Fibroblast of gingiva (primary cell): Measurements from ENCODE around the gene OR1E1.
"Not testable (repeated sequence)": the region's sequence is repeated elsewhere in the genome, so short reads cannot be mapped to it uniquely, and the experiment has no call there.

Source experiments
- DNase-seq: peaks from one replicate; pipeline ENCODE4 v3.0.0-alpha.2; 2011; ENCODE audit warnings: low read depth

The OR1E1 gene

GRCh38 chr17:3398310-3398709 is at the start of gene OR1E1:
Gene OR1E1, minus strand, starts transcription at chr17:3398410. Its CDS starts 0 bp downstream, at chr17:3398410.
- no peak for DNase-seq

- DNase-seq = no peak
These were observed 49.4 kb upstream of the OR1E1 start for GRCh38 chr17:3447625-3448024.

GRCh38 chr17:3440451-3440850 is 42.2 kb upstream of the OR1E1 start:
- DNase-seq = no peak

- DNase-seq = no peak
These were observed 40.2 kb upstream of the OR1E1 start for GRCh38 chr17:3438368-3438767.

- no peak for DNase-seq
These were observed 35.5 kb upstream of the OR1E1 start, which contains the start of gene OR1E2 for GRCh38 chr17:3433741-3434140. Gene OR1E2, minus strand, starts transcription at chr17:3433841. Its CDS starts 0 bp downstream, at chr17:3433841.

- not testable (repeated sequence) for DNase-seq
These were observed 35.0 kb upstream of the OR1E1 start for GRCh38 chr17:3433215-3433614.

- no peak for DNase-seq
These were observed 20.0 kb upstream of the OR1E1 start for GRCh38 chr17:3418222-3418621.

GRCh38 chr17:3415610-3416009 is 17.4 kb upstream of the OR1E1 start:
- DNase-seq = no peak

- DNase-seq = not testable (repeated sequence)
These were observed 14.0 kb upstream of the OR1E1 start for GRCh38 chr17:3412216-3412615.

- no peak for DNase-seq
These were observed 12.9 kb upstream of the OR1E1 start, which contains the start of gene OR3A3 for GRCh38 chr17:3411070-3411469. Gene OR3A3, plus strand, starts transcription at chr17:3411370.

GRCh38 chr17:3403856-3404255 is 5.6 kb upstream of the OR1E1 start:
- DNase-seq = not testable (repeated sequence)

- no peak for DNase-seq
These were observed 3.6 kb upstream of the OR1E1 start for GRCh38 chr17:3401786-3402185.

GRCh38 chr17:3400055-3400454 is 1.8 kb upstream of the OR1E1 start:
- DNase-seq = no peak

GRCh38 chr17:3397801-3398200 is 409 bp downstream of the OR1E1 start:
- DNase-seq = not testable (repeated sequence)

GRCh38 chr17:3389791-3390190 is 8.4 kb downstream of the OR1E1 start:
- no peak for DNase-seq

- DNase-seq = no peak
These were observed 12.1 kb downstream of the OR1E1 start, which contains the start of gene OR3A2 for GRCh38 chr17:3385869-3386816. Gene OR3A2, minus strand, starts transcription at chr17:3386308.

GRCh38 chr17:3381957-3382356 is 16.3 kb downstream of the OR1E1 start:
- DNase-seq = no peak

GRCh38 chr17:3378321-3378720 is 19.9 kb downstream of the OR1E1 start:
- DNase-seq = no peak

GRCh38 chr17:3371167-3371566 is 27.0 kb downstream of the OR1E1 start:
- not testable (repeated sequence) for DNase-seq
